GF-D8 (cell line): ENCODE results near the gene GREM2.

Experiments
- DNase-seq: peaks from one replicate; lab custom pipeline; 2025; lab: John Stamatoyannopoulos, UW

GREM2 gene

DNA sequence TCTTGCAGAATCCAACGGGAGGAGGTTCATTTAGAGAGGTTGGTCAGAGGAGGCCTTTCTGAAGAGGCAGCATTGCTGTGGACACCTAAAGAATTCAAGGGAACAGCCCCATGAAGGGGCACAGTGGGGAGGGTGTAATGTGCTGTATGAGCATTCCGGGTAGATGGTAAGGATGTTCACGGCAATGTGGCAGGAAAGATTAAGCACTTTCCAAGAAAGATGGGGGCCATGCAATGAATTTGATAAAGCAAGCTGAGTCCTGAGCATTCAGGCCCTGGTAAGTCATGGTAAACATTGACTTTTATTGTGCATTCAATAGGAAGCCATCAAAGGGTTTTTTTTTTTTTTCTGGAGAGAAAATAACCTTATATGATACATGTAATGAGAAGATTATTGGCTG is 166.6 kb downstream of the GREM2 start:
- DNase-seq, result no peak

DNA sequence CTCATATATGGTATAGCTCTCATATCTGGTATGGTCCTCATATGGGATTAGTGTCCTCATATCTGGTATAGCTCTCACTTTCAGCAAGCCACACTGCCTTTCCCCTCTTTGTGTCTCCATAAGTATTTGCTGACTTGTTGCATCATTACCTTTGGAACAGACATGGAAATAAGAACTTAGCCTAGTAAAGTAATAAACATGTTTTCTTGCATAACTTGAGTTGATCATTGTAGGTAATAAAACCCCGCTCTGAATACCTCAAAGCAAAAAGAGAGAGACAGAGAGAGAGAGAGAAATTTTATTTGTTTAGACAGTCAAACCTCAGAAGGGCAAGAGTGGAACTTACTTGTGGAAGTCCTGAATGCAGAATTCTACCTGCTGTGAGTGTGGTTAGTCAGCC is 170.3 kb downstream of the GREM2 start:
- no peak for DNase-seq
